Bronchial epithelial cell (primary cell): Measurements from ENCODE around the gene RAPGEF1. TPM values are rescaled to one million over a fixed set of nuclear protein-coding genes. Genes with fewer than 3 reads are reported as not detected.

Source experiments
- DNase-seq: peaks from one replicate; pipeline ENCODE4 v3.0.0-alpha.2; 2010; ENCODE audit warnings: low read depth
- FAIRE-seq: peaks from 2 replicates; lab custom pipeline; 2011; peaks lifted over from hg19 to GRCh38; lab: Jason Lieb, UNC
- H3K27me3 ChIP-seq: 2 replicates; pipeline ENCODE4 v1.5.1; 2011; ENCODE audit warnings: low read length; ENCODE audit not compliant: control insufficient read depth, insufficient read depth
- H3K36me3 ChIP-seq: 2 replicates; pipeline ENCODE4 v1.5.1; 2011; ENCODE audit warnings: low read length; ENCODE audit not compliant: control insufficient read depth, insufficient read depth
- H3K4me3 ChIP-seq: 2 replicates; pipeline ENCODE4 v1.5.1; 2011; ENCODE audit warnings: mild to moderate bottlenecking, low read depth, low read length, control low read depth
- total RNA-seq: library from RNA; depleted of rRNA; stranded (reverse); fragments of >200 nt; gene quantifications from 2 replicates; pipeline ENCODE4 v1.2.1, GENCODE V29; 2014
- TF ChIP-seq, protein P1 (sequence below): IDR thresholded peaks from 2 replicates; pipeline ENCODE4 v1.5.1; 2011; ENCODE audit warnings: mild to moderate bottlenecking, moderate library complexity, low read length, control low read depth, inconsistent platforms; ENCODE audit not compliant: insufficient read depth, severe bottlenecking

RAPGEF1 gene
- total RNA-seq, 1 donor from 2014 or later: 19.2 TPM

DNA sequence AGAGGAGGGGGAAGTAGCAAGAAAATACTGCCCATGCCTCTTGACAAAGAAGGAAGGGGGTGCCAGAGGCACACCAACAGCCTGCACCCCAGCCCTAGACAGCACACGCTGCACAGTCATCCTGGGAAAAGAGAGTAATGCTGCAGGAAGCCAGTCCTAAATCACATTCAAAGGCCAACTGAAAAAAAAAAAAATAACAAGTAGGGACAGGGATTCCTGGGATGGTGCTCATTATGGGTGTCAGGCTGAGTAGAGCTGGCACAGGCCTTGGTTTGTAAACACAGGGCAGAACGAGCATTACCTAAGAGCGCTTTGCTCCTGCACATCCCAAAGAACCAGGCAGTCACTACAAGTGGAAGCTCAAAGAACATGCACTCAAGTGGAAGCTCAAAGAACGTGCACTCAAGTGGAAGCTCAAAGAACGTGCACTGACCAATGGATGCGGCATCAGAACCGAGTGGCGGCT lies 7.8 kb downstream of the RAPGEF1 start:
- FAIRE-seq (no peak), DNase-seq (peak; percentile 97)
- no peak overlapping the region for H3K4me3 ChIP-seq
- peaks cover 1% of the 10 kb centered on the region for H3K36me3 ChIP-seq
- TF ChIP-seq, protein P1, sequence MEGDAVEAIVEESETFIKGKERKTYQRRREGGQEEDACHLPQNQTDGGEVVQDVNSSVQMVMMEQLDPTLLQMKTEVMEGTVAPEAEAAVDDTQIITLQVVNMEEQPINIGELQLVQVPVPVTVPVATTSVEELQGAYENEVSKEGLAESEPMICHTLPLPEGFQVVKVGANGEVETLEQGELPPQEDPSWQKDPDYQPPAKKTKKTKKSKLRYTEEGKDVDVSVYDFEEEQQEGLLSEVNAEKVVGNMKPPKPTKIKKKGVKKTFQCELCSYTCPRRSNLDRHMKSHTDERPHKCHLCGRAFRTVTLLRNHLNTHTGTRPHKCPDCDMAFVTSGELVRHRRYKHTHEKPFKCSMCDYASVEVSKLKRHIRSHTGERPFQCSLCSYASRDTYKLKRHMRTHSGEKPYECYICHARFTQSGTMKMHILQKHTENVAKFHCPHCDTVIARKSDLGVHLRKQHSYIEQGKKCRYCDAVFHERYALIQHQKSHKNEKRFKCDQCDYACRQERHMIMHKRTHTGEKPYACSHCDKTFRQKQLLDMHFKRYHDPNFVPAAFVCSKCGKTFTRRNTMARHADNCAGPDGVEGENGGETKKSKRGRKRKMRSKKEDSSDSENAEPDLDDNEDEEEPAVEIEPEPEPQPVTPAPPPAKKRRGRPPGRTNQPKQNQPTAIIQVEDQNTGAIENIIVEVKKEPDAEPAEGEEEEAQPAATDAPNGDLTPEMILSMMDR: no peak
- no peaks in the 10 kb centered on the region for H3K27me3 ChIP-seq

DNA sequence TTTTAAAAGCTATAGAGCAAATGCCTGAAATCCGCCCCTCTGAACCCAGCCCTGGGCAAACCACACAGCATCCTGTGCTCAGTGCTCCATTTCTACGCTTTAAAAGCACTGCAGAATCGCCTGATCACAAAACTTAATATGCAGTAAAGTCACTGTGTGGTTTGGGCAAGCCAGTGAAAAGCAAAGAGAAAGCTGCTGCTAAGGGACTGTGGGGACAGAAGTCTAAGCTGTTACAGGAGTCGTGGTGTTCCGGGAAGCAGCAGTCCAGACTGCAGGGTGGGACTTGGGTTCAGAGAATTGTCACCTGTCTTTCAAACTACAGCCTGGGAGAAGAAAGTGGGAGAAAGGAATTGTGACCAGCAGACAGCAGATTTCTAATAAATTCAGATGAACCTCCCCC lies 8.2 kb downstream of the RAPGEF1 start:
- no peaks in the 10 kb centered on the region for H3K27me3 ChIP-seq
- DNase-seq (no peak), FAIRE-seq (no peak)
- H3K4me3 ChIP-seq: no peak overlapping the region
- TF ChIP-seq, protein P1: no peak
- peaks cover 1% of the 10 kb centered on the region for H3K36me3 ChIP-seq

DNA sequence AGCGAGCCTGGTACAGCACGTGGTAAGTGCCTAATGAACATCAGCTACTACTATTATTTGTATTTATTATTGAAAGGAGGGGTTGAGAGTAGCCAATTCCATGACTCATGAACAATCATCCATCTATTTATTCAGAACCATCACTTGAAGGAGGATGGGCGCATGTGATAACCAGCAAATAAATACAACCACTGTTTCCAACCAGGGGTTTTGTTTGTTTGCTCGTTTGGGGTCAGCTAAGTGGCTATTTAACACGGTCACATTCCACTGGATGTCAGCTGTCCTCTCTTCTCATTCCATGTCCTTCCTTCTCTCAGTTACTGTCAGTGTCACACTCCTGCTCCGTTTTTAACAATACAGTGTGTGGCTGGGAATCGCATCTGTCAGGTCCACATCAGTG lies 8.6 kb downstream of the RAPGEF1 start:
- Histone ChIP-seq H3K4me3 (no peak overlapping the region), H3K27me3 (no peaks in the 10 kb centered on the region), H3K36me3 (peaks cover 1% of the 10 kb centered on the region)
- DNase-seq (peak; percentile 71), FAIRE-seq (no peak)
- TF ChIP-seq, protein P1: no peak

DNA sequence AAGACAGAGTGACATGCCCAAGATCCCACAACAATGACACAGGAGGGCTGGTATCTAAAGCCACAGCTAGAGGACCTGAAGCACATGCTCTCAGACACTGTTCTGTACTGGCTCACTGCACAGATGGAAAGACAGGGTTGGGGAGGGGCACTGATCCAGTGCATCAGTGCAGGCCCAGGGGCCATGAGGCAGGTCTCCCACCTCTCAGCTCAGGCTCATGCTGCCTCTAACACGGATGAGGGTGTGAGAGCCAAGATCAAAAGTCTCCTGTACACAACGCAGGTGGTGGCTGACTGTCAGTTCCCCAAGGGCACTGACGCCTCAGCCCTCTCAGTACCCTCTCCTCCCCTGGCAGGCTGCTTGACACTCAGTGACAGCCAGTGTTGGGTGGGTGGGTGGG lies 10.9 kb downstream of the RAPGEF1 start:
- no peak for FAIRE-seq
- H3K27me3 ChIP-seq: no peaks in the 10 kb centered on the region
- H3K36me3 ChIP-seq: no peaks in the 10 kb centered on the region
- H3K4me3 ChIP-seq: no peak overlapping the region
- TF ChIP-seq, protein P1: no peak
- no peak for DNase-seq

DNA sequence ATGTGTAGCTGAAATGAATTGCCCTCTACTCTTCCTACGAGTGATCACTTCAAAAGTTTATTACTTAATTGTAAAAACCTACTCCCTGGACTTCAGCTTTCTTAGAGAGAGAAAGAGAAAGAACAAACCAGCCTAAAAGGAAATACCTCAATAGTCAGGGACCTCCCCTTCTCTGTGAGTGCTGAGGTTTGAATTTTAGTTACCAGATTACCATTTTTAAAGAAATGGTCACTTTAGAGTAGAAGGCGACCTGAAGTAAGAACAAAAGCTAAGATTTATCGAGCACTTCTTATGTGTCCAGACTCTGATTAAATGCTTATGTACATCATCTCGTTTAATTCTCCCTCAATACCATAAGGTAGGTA lies 11.3 kb downstream of the RAPGEF1 start:
- Histone ChIP-seq H3K4me3 (no peak overlapping the region), H3K27me3 (no peaks in the 10 kb centered on the region), H3K36me3 (no peaks in the 10 kb centered on the region)
- TF ChIP-seq, protein P1: no peak
- DNase-seq (no peak), FAIRE-seq (no peak)

DNA sequence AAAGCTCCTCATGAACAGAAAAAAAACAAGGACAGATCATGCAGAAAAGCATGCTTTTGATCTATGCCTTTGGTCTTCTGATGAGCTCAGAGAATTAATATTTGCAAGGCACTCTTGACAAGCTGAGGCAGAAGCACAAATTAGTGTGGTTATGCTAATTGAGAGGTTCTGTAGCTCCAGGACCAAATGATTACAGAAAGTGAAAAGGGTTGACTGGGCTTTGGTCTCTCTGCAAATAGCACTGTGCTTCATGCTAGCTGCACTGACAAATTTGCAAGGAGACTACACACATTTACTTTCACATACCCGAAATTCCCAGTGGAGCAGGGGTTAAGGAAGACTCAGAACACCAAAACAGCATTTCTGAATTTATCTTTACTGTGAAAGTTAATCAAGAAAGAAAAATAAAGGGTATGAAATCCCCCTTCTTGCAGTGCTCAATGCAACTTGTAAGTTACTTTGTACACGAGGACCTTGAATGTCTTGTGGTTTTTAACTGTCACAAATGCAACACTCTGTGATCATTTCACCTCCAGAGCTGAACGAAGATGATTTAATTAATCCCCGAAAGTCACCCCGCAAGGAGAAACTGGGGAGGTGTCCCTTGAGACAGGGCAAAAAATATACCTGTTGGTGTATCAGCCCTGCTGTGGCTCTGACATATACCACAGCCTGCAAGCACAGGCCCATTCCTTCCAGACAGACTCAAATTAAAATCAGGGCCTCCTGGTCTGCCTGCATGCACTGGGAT lies 11.9 kb downstream of the RAPGEF1 start:
- H3K4me3 ChIP-seq: no peak overlapping the region
- no peaks in the 10 kb centered on the region for H3K27me3 ChIP-seq
- DNase-seq (peak; percentile 87), FAIRE-seq (no peak)
- H3K36me3 ChIP-seq: no peaks in the 10 kb centered on the region
- TF ChIP-seq, protein P1: no peak
